ENCODE measurements around the gene PLET1.

PLET1 gene

DNA sequence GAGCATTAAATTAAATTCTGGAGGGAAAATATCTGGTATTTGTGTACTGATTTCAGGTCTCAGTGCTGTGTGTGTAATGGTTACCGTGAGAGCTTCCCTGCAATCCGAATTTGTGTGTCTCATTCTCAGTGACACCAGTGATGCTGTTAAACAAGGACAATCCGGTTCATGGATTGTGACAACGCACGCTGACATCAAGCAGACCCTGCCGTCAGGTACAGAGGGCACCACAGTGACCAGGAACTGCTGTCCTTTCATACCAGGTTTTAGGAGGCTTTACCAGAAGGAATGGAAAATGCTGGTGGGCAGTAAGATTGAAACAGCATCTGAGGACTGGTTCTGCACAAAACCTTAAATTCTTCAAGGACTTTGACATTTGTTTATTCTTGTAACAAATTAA is 30.5 kb upstream of the PLET1 start:
- H3K36me3 ChIP-seq, result no peaks in the 10 kb centered on the region
- TF ChIP-seq, protein P1, sequence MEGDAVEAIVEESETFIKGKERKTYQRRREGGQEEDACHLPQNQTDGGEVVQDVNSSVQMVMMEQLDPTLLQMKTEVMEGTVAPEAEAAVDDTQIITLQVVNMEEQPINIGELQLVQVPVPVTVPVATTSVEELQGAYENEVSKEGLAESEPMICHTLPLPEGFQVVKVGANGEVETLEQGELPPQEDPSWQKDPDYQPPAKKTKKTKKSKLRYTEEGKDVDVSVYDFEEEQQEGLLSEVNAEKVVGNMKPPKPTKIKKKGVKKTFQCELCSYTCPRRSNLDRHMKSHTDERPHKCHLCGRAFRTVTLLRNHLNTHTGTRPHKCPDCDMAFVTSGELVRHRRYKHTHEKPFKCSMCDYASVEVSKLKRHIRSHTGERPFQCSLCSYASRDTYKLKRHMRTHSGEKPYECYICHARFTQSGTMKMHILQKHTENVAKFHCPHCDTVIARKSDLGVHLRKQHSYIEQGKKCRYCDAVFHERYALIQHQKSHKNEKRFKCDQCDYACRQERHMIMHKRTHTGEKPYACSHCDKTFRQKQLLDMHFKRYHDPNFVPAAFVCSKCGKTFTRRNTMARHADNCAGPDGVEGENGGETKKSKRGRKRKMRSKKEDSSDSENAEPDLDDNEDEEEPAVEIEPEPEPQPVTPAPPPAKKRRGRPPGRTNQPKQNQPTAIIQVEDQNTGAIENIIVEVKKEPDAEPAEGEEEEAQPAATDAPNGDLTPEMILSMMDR (IDR thresholded peaks at IDR 0.05), result no peak
- H3K9me3 ChIP-seq, result no peaks in the 10 kb centered on the region
- no peak overlapping the region for H3K4me3 ChIP-seq (ENCODE audit: low read depth in 1 of 2, low read length in 1 of 2)
- H3K27me3 ChIP-seq, result peaks cover 6% of the 10 kb centered on the region
- no peak overlapping the region for H3K27ac ChIP-seq
- peaks cover 23 to 27% of the 10 kb centered on the region in 2 experiments for H3K4me1 ChIP-seq (ENCODE audit: control insufficient read depth in 1 of 2, insufficient read depth in 1 of 2, low read depth in 1 of 2, low read length in 1 of 2)

DNA sequence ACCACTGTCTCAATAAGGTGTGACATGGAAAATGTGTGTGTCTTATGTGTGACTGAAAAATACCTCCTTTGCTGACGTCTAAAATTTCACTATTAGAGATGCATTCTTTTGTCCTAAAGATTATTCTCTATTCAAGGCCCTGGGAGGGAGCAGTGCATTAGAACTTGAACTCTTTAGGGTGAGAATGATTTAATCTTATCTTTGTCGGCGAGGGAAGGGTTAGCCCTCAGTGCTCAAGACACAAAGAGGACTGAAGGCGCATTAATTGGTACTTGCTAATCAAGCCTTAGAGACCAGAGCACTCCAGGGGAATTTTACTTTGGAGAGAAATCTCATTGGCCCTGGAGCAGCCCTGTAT is 29.8 kb upstream of the PLET1 start:
- H3K4me3 ChIP-seq (ENCODE audit: low read depth in 1 of 2, low read length in 1 of 2), result peak overlapping the region; percentile 56 to 71
- H3K27ac ChIP-seq, result no peak overlapping the region
- H3K9me3 ChIP-seq, result no peaks in the 10 kb centered on the region
- TF ChIP-seq, protein P1 (IDR thresholded peaks at IDR 0.05), result no peak
- peaks cover 23 to 26% of the 10 kb centered on the region in 2 experiments for H3K4me1 ChIP-seq (ENCODE audit: control insufficient read depth in 1 of 2, insufficient read depth in 1 of 2, low read depth in 1 of 2, low read length in 1 of 2)
- H3K36me3 ChIP-seq, result no peaks in the 10 kb centered on the region
- H3K27me3 ChIP-seq, result peaks cover 6% of the 10 kb centered on the region

DNA sequence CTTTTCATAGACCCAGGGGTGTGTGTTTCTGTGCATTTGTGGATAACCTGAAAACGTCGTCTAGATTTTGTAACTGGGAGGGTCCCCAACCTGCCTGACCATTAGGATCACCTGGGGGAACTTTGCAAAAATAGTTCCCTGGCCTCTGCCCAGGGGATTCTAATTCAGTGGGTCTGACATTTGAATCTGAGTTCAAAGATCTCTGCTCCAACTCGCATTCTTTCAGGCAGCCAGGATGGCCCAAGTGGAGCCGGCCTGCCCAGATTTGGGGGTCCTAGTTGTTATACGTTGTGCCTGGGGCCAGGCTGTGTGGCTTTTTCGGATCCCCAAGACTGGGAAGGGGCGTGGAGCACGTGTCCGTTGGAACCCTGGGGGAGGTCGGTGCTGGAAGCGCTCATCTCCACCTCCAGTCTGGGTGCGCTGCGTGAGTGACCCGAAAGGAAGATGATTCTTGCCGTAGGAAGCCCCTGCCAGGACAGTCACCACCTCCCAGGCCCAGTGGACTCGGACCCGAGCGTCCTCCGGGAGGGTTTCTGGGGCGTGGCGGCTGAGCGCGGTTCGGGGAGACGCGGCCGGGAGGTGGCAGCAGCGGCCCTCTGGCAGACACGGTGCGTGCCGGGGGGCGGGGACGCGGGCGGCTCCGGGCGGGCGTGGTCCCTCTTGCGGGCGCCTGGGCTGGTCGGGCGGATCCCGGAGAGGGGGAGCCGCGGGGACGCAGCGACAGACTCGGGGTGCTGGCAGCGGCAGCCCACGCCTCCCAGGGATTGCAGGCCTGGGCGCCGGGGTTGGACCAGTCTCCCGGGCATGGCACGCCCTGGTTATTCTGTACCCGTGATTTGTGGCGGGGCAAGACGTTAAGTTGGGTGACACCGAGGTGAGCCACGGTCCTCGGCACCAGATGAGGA is 29.2 kb upstream of the PLET1 start:
- Histone ChIP-seq H3K36me3 (no peaks in the 10 kb centered on the region), H3K27me3 (peaks cover 6% of the 10 kb centered on the region), H3K4me3 (ENCODE audit: low read depth in 1 of 2, low read length in 1 of 2) (peak overlapping the region; percentile 56 to 71), H3K27ac (peak overlapping the region; percentile 6), H3K4me1 (ENCODE audit: control insufficient read depth in 1 of 2, insufficient read depth in 1 of 2, low read depth in 1 of 2, low read length in 1 of 2) (peaks cover 22 to 23% of the 10 kb centered on the region in 2 experiments), H3K9me3 (no peaks in the 10 kb centered on the region)
- TF ChIP-seq, protein P1 (IDR thresholded peaks at IDR 0.05), result peak; percentile 71

DNA sequence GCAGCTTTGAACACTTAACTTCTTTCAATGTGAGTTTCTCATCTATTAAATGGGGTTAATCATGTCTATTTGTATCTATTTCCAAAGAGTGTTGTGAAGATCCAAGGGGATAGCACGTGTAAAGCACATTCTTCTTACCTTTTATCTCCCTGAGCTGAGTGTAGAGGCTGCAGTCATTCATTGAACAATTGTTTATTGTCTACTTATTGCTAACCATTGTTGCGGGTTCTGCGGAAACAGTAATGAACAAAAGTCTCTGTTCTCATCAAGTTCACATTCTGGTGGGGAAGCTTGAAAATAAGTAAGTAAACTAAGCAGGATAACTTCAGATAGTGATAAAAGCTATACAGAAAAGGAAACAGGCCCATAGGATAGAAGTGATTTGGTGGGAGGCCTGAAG is 27.4 kb upstream of the PLET1 start:
- TF ChIP-seq, protein P1 (IDR thresholded peaks at IDR 0.05), result no peak
- no peaks in the 10 kb centered on the region for H3K9me3 ChIP-seq
- H3K4me3 ChIP-seq (ENCODE audit: low read depth in 1 of 2, low read length in 1 of 2), result no peak overlapping the region
- H3K27ac ChIP-seq, result no peak overlapping the region
- H3K36me3 ChIP-seq, result no peaks in the 10 kb centered on the region
- H3K4me1 ChIP-seq (ENCODE audit: control insufficient read depth in 1 of 2, insufficient read depth in 1 of 2, low read depth in 1 of 2, low read length in 1 of 2), result peaks cover 16 to 17% of the 10 kb centered on the region in 2 experiments
- H3K27me3 ChIP-seq, result peaks cover 6% of the 10 kb centered on the region

DNA sequence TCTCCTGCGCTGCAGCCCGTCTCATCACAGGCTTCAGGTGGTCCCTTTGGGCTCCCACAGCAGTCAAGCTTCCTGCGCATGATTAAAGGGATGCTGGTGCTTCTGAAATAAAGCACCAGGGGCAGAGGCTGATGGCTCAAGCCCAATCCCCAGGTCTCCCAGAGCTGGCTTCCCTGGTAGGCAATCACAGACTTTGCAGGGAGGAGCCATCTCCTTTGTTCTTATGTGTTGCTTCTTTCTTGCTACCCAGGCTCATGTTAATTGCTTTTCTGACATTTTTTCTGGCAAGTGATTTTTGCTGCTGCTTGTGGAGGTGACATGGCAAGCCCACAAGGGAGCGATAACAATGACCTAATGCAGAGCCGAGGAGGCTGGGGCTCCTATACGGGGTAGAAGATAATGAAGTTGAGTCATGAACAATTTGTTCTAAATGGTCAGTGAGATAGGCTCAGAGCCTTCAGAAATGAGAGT is 25.2 kb upstream of the PLET1 start:
- TF ChIP-seq, protein P1 (IDR thresholded peaks at IDR 0.05), result no peak
- no peaks in the 10 kb centered on the region for H3K9me3 ChIP-seq

More for the DNA sequence above, 25.2 kb upstream of the PLET1 start:
- no peaks in the 10 kb centered on the region for H3K36me3 ChIP-seq
- H3K4me3 ChIP-seq (ENCODE audit: low read depth in 1 of 2, low read length in 1 of 2), result no peak overlapping the region
- H3K27me3 ChIP-seq, result peaks cover 6% of the 10 kb centered on the region
- H3K27ac ChIP-seq, result no peak overlapping the region
- peaks cover 26 to 28% of the 10 kb centered on the region in 2 experiments for H3K4me1 ChIP-seq (ENCODE audit: control insufficient read depth in 1 of 2, insufficient read depth in 1 of 2, low read depth in 1 of 2, low read length in 1 of 2)
